Type B pancreatic cell (in vitro differentiated cells): ENCODE results near the gene HBM. TPM values are rescaled to one million over a fixed set of nuclear protein-coding genes. Genes with fewer than 3 reads are reported as not detected.

ENCODE experiments used
- DNase-seq: peaks from one replicate; pipeline ENCODE4 v3.0.0; 2021; ENCODE audit warnings: mixed read lengths; ENCODE audit not compliant: unreplicated experiment; ENCODE audit errors: extremely low spot score
- H3K27ac Mint-ChIP-seq: 2 replicates; pipeline ENCODE4 v1.8.0; 2021; ENCODE audit warnings: mild to moderate bottlenecking, mixed read lengths
- H3K27me3 Mint-ChIP-seq: 2 replicates; pipeline ENCODE4 v1.8.0; 2021; ENCODE audit warnings: mixed read lengths
- H3K36me3 Mint-ChIP-seq: 2 replicates; pipeline ENCODE4 v1.8.0; 2021; ENCODE audit warnings: mixed read lengths
- H3K4me1 Mint-ChIP-seq: one replicate; pipeline ENCODE4 v1.8.0; 2021; ENCODE audit warnings: mixed read lengths; ENCODE audit not compliant: unreplicated experiment
- H3K4me3 Mint-ChIP-seq: 2 replicates; pipeline ENCODE4 v1.8.0; 2021; ENCODE audit warnings: mild to moderate bottlenecking, mixed read lengths
- H3K9me3 Mint-ChIP-seq: 2 replicates; pipeline ENCODE4 v1.8.0; 2021; ENCODE audit warnings: mixed read lengths
- CTCF ChIP-seq: fragments of 200-600 bp; sonication (generic); conservative IDR thresholded peaks from 2 replicates; pipeline ENCODE4 v1.5.0; 2021; ENCODE audit warnings: antibody characterized with exemption, mild to moderate bottlenecking
- total RNA-seq: library from RNA; stranded (reverse); gene quantifications from 2 replicates; pipeline ENCODE4 v1.2.1, GENCODE V29; 2021; ENCODE audit warnings: low replicate concordance

The HBM gene
- total RNA-seq, 1 donor from 2014 or later = not detected

GRCh38 chr16:129075-129474 lies 36.7 kb upstream of the HBM start:
- DNase-seq = no peak
- Mint-ChIP-seq H3K27me3 (no peaks in the 10 kb centered on the region), H3K27ac (no peak overlapping the region), H3K9me3 (no peaks in the 10 kb centered on the region), H3K36me3 (peaks cover under 1% of the 10 kb centered on the region), H3K4me1 (no peaks in the 10 kb centered on the region), H3K4me3 (no peak overlapping the region)
- no peak for TF ChIP-seq CTCF

GRCh38 chr16:130533-131173 lies 35.1 kb upstream of the HBM start:
- no peak overlapping the region for H3K27ac Mint-ChIP-seq
- no peaks in the 10 kb centered on the region for H3K27me3 Mint-ChIP-seq
- DNase-seq = no peak
- H3K4me1 Mint-ChIP-seq = no peaks in the 10 kb centered on the region
- no peak for TF ChIP-seq CTCF
- no peaks in the 10 kb centered on the region for H3K9me3 Mint-ChIP-seq
- H3K4me3 Mint-ChIP-seq = no peak overlapping the region
- H3K36me3 Mint-ChIP-seq = peaks cover 4% of the 10 kb centered on the region

GRCh38 chr16:132120-132519 lies 33.7 kb upstream of the HBM start:
- H3K27me3 Mint-ChIP-seq = no peaks in the 10 kb centered on the region
- H3K4me1 Mint-ChIP-seq = peaks cover 6% of the 10 kb centered on the region
- no peak for TF ChIP-seq CTCF
- no peaks in the 10 kb centered on the region for H3K9me3 Mint-ChIP-seq
- peaks cover 8% of the 10 kb centered on the region for H3K36me3 Mint-ChIP-seq
- no peak overlapping the region for H3K4me3 Mint-ChIP-seq
- no peak for DNase-seq
- H3K27ac Mint-ChIP-seq = no peak overlapping the region

GRCh38 chr16:133716-134115 lies 32.1 kb upstream of the HBM start:
- Mint-ChIP-seq H3K27ac (no peak overlapping the region), H3K4me1 (peaks cover 6% of the 10 kb centered on the region), H3K9me3 (no peaks in the 10 kb centered on the region), H3K4me3 (no peak overlapping the region), H3K36me3 (peaks cover 8% of the 10 kb centered on the region), H3K27me3 (no peaks in the 10 kb centered on the region)
- TF ChIP-seq CTCF = no peak
- no peak for DNase-seq

- Mint-ChIP-seq H3K4me1 (peaks cover 6% of the 10 kb centered on the region), H3K36me3 (peaks cover 8% of the 10 kb centered on the region), H3K27me3 (no peaks in the 10 kb centered on the region), H3K9me3 (no peaks in the 10 kb centered on the region), H3K4me3 (peak overlapping the region; percentile 89), H3K27ac (peak overlapping the region; percentile 59)
- peak; percentile 76 for DNase-seq
- no peak for TF ChIP-seq CTCF
These were observed 27.7 kb upstream of the HBM start for GRCh38 chr16:138049-138417.
